ENCODE measurements around the gene RGS17. TPM values are rescaled to one million over a fixed set of nuclear protein-coding genes. Genes with fewer than 3 reads are reported as not detected.

RGS17 gene
- total and polyA plus RNA-seq, 2 of the 13 experiments (the other 11 are each of a cell fraction or from before 2014, with no cell fraction given): 0.04 TPM; not detected in 1

GRCh38 chr6:153018355-153018754 lies 112.7 kb downstream of the RGS17 start:
- ChIA-PET POLR2A (no interaction called here), CTCF (ENCODE audit: low intra/inter-chr PET ratio, low total read pairs) (no interaction called here)
- Histone ChIP-seq H3K9me3 (ENCODE audit: low read length) (no peaks in the 10 kb centered on the region), H3K9ac (ENCODE audit: insufficient read depth, low read depth, low read length) (no peak overlapping the region), H4K20me1 (ENCODE audit: insufficient read depth, low read length) (no peaks in the 10 kb centered on the region), H3K27ac (ENCODE audit: extremely low read length, insufficient read depth, low read length) (no peak overlapping the region), H3K4me1 (ENCODE audit: insufficient read depth, low read length) (no peaks in the 10 kb centered on the region), H3K4me2 (ENCODE audit: low read depth, low read length) (no peak overlapping the region), H2AFZ (ENCODE audit: low read length) (no peak overlapping the region), H3K36me3 (replicated peaks in 1 of 2; ENCODE audit: control insufficient read depth in 1 of 2, insufficient read depth in 2 of 2, low read length in 2 of 2) (no peaks in the 10 kb centered on the region), H3K79me2 (ENCODE audit: insufficient read depth, low read length) (no peaks in the 10 kb centered on the region), H3K4me3 (replicated peaks in 1 of 3; ENCODE audit: insufficient read depth in 1 of 3, low read depth in 2 of 3, low read length in 3 of 3) (no peak overlapping the region), H3K27me3 (ENCODE audit: control insufficient read depth in 1 of 2, insufficient read depth in 2 of 2, low read length in 2 of 2) (peaks cover 0 to 11% of the 10 kb centered on the region in 2 experiments; a peak in 1 of 5 replicates)
- FAIRE-seq (no peak), DNase-seq (ENCODE audit: low spot score) (no peak), ATAC-seq (no peak)
- BruUV-seq (replicated peaks): no TSS peak
- WGBS (ENCODE audit: low lambda C conversion rate): 2% methylated on average over 3 of the region's 3 CpGs
- TF ChIP-seq CREB1 (IDR thresholded peaks at IDR 0.05) (0 out of 2 replicates have a peak, but pooled peaks have one; percentile 20), CREB1 (CRISPR knock-in tag; IDR thresholded peaks at IDR 0.05) (no peak), ZNF615 (CRISPR knock-in tag; IDR thresholded peaks at IDR 0.05; ENCODE audit: borderline replicate concordance) (no peak), ATF7 (IDR thresholded peaks at IDR 0.05) (peak; percentile 92), ATF7 (CRISPR knock-in tag; IDR thresholded peaks at IDR 0.05) (no peak), ZNF569 (CRISPR knock-in tag; IDR thresholded peaks at IDR 0.05; ENCODE audit: borderline replicate concordance) (no peak)
- intact Hi-C loops (cut with micrococcal nuclease; ENCODE audit: unreplicated experiment): no loop called here
- in situ Hi-C loops (cut with HindIII; ENCODE audit: extremely low pct_ligation_motif_present, low pct_unique_long_range_greater_than_20kb): no loop called here

GRCh38 chr6:153016846-153017245 lies 114.2 kb downstream of the RGS17 start:
- Histone ChIP-seq H3K27ac (ENCODE audit: extremely low read length, insufficient read depth, low read length) (no peak overlapping the region), H3K4me2 (ENCODE audit: low read depth, low read length) (no peak overlapping the region), H3K4me1 (ENCODE audit: insufficient read depth, low read length) (no peaks in the 10 kb centered on the region), H4K20me1 (ENCODE audit: insufficient read depth, low read length) (no peaks in the 10 kb centered on the region), H3K27me3 (ENCODE audit: control insufficient read depth in 1 of 2, insufficient read depth in 2 of 2, low read length in 2 of 2) (peaks cover 0 to 7% of the 10 kb centered on the region in 2 experiments; a peak in 1 of 5 replicates), H3K79me2 (ENCODE audit: insufficient read depth, low read length) (no peaks in the 10 kb centered on the region), H3K9ac (ENCODE audit: insufficient read depth, low read depth, low read length) (no peak overlapping the region), H2AFZ (ENCODE audit: low read length) (no peak overlapping the region), H3K4me3 (replicated peaks in 1 of 3; ENCODE audit: insufficient read depth in 1 of 3, low read depth in 2 of 3, low read length in 3 of 3) (no peak overlapping the region), H3K9me3 (ENCODE audit: low read length) (no peaks in the 10 kb centered on the region), H3K36me3 (replicated peaks in 1 of 2; ENCODE audit: control insufficient read depth in 1 of 2, insufficient read depth in 2 of 2, low read length in 2 of 2) (no peaks in the 10 kb centered on the region)
- ChIA-PET POLR2A (no interaction called here), CTCF (ENCODE audit: low intra/inter-chr PET ratio, low total read pairs) (no interaction called here)
- no TSS peak for BruUV-seq (replicated peaks)
- intact Hi-C loops (cut with micrococcal nuclease; ENCODE audit: unreplicated experiment): no loop called here
- FAIRE-seq (no peak), ATAC-seq (no peak; the same call in 2 of the 3 replicates), DNase-seq (ENCODE audit: low spot score) (no peak)
- 11% methylated on average over 3 of the region's 3 CpGs for WGBS (ENCODE audit: low lambda C conversion rate)
- in situ Hi-C loops (cut with HindIII; ENCODE audit: extremely low pct_ligation_motif_present, low pct_unique_long_range_greater_than_20kb): no loop called here
- TF ChIP-seq ZNF142 (CRISPR knock-in tag; IDR thresholded peaks at IDR 0.05) (no peak), ZNF512B (CRISPR knock-in tag; IDR thresholded peaks at IDR 0.05; ENCODE audit: borderline replicate concordance) (no peak), ZNF567 (CRISPR knock-in tag; IDR thresholded peaks at IDR 0.05; ENCODE audit: borderline replicate concordance) (no peak), CHD2 (IDR thresholded peaks at IDR 0.05; ENCODE audit: low read depth, low read length) (no peak), XRCC5 (optimal IDR thresholded peaks at IDR 0.05; ENCODE audit: low read length) (no peak), POGZ (CRISPR knock-in tag; IDR thresholded peaks at IDR 0.05) (no peak)
